Transverse colon (tissue), 4 donors: Measurements from ENCODE around the gene BBS1.

Experiments
- EP300 ChIP-seq: sonication (generic); formaldehyde crosslinking; IDR thresholded peaks from one replicate; pipeline ENCODE4 v1.6.1; 2017; ENCODE audit warnings: antibody characterized with exemption, low read depth
- POLR2A ChIP-seq: fragments of 450-650 bp; IDR thresholded peaks from one replicate; pipeline ENCODE4 v1.6.1; 2016; ENCODE audit warnings: antibody characterized with exemption, mild to moderate bottlenecking, moderate library complexity
- POLR2AphosphoS5 ChIP-seq, 3 donors: sonication (generic); formaldehyde crosslinking; IDR thresholded peaks; one replicate each; pipeline ENCODE4 v1.6.1; 2016; ENCODE audit warnings: antibody characterized with exemption in 3 of 3
- TF ChIP-seq, protein P1 (sequence below), 5 experiments: fragments of 200-600 bp in 3 of 5; fragments of 450-650 bp in 2 of 5; sonication (generic) in 3 of 5; IDR thresholded peaks; 1 replicate in 2 of 5; 2 replicates in 3 of 5; pipeline ENCODE4 v1.5.1; 2016 to 2017; ENCODE audit warnings: antibody characterized with exemption in 5 of 5, inconsistent platforms in 3 of 5, mild to moderate bottlenecking in 2 of 5, moderate library complexity in 1 of 5

DNA sequence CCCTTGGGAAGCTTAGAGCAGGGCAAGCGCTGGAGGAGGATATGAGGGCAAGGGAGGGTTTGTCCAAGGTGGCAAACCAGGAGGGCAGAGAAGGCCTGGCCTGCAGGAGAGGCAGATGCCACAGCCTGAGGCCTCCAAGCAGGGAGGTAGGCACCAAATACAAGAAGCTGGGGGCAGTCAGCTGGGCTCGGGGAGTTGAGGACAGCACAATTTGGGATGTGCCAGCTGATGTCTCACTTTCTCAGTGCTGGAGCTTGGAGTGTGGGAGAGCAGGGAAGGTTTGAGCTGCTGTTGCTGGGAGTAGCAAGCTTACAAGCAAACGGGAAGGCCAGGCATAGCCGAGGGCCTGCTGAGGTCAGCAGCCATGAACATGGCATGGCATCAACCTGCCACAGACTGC, 31.5 kb downstream of the BBS1 start:
- TF ChIP-seq, protein P1, sequence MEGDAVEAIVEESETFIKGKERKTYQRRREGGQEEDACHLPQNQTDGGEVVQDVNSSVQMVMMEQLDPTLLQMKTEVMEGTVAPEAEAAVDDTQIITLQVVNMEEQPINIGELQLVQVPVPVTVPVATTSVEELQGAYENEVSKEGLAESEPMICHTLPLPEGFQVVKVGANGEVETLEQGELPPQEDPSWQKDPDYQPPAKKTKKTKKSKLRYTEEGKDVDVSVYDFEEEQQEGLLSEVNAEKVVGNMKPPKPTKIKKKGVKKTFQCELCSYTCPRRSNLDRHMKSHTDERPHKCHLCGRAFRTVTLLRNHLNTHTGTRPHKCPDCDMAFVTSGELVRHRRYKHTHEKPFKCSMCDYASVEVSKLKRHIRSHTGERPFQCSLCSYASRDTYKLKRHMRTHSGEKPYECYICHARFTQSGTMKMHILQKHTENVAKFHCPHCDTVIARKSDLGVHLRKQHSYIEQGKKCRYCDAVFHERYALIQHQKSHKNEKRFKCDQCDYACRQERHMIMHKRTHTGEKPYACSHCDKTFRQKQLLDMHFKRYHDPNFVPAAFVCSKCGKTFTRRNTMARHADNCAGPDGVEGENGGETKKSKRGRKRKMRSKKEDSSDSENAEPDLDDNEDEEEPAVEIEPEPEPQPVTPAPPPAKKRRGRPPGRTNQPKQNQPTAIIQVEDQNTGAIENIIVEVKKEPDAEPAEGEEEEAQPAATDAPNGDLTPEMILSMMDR (IDR thresholded peaks at IDR 0.05), result no peak
- TF ChIP-seq EP300 (no peak), POLR2A (no peak), POLR2AphosphoS5 (IDR thresholded peaks at IDR 0.05) (no peak)
